Hepatocyte (in vitro differentiated cells): ENCODE results near the gene BRCA1.

Experiments used
- CTCF ChIP-seq: fragments of 200-600 bp; sonication (generic); IDR thresholded peaks from 2 replicates; pipeline ENCODE4 v1.5.1; 2016; ENCODE audit warnings: antibody characterized with exemption, mild to moderate bottlenecking; ENCODE audit not compliant: poor library complexity
- EZH2 ChIP-seq: fragments of 200-600 bp; sonication (generic); IDR thresholded peaks from 2 replicates; pipeline ENCODE4 v1.6.1; 2016; ENCODE audit warnings: antibody characterized with exemption, mild to moderate bottlenecking, borderline replicate concordance
- EZH2phosphoT487 ChIP-seq: fragments of 200-600 bp; sonication (generic); IDR thresholded peaks from one replicate; pipeline ENCODE4 v1.6.1; 2018; ENCODE audit warnings: antibody characterized with exemption, mild to moderate bottlenecking, low read depth, moderate library complexity; ENCODE audit not compliant: unreplicated experiment, severe bottlenecking

- TF ChIP-seq CTCF (no peak), EZH2 (no peak), EZH2phosphoT487 (no peak)
Observed at GRCh38 chr17:43132117-43132516, 7.0 kb upstream of the BRCA1 start.
